HEK293T (cell line): ENCODE measurements around the gene ATXN8OS.

Experiments used
- FOXK2 ChIP-seq: fragments of 450-650 bp; IDR thresholded peaks from 2 replicates; pipeline ENCODE4 v1.6.1; 2016; ENCODE audit warnings: mild to moderate bottlenecking
- FOXM1 ChIP-seq: fragments of 450-650 bp; IDR thresholded peaks from 2 replicates; pipeline ENCODE4 v1.6.1; 2017; ENCODE audit warnings: mild to moderate bottlenecking, borderline replicate concordance
- HDGF ChIP-seq: fragments of 450-650 bp; IDR thresholded peaks from 2 replicates; pipeline ENCODE4 v1.6.1; 2017; ENCODE audit warnings: antibody characterized with exemption, borderline replicate concordance
- TARDBP ChIP-seq: fragments of 450-650 bp; IDR thresholded peaks from 2 replicates; pipeline ENCODE4 v1.6.1; 2016

- TF ChIP-seq FOXM1 (no peak), FOXK2 (no peak), TARDBP (no peak), HDGF (no peak)
Measured at GRCh38 chr13:70173598-70173959, 66.0 kb downstream of the ATXN8OS start.
